HK-2 (cell line): Measurements from ENCODE around the gene NRXN3.
"Not testable (repeated sequence)": the region's sequence is repeated elsewhere in the genome, so short reads cannot be mapped to it uniquely, and the experiment has no call there.

Experiments
- DNase-seq: peaks from one replicate; pipeline ENCODE4 v3.0.0-alpha.2; 2018; ENCODE audit not compliant: unreplicated experiment

Gene NRXN3

GRCh38 chr14:78486081-78486480 lies 315.9 kb downstream of the NRXN3 start:
- no peak for DNase-seq

- no peak for DNase-seq
Observed at GRCh38 chr14:78486621-78487020, 316.4 kb downstream of the NRXN3 start.

GRCh38 chr14:78487573-78487972 lies 317.4 kb downstream of the NRXN3 start:
- DNase-seq, result not testable (repeated sequence)

GRCh38 chr14:78488938-78489337 lies 318.8 kb downstream of the NRXN3 start:
- DNase-seq, result no peak

GRCh38 chr14:78491048-78491447 lies 320.9 kb downstream of the NRXN3 start:
- DNase-seq, result no peak

GRCh38 chr14:78498062-78498595 lies 328.0 kb downstream of the NRXN3 start:
- no peak for DNase-seq

GRCh38 chr14:78501909-78502308 lies 331.7 kb downstream of the NRXN3 start:
- DNase-seq, result no peak

- DNase-seq, result no peak
Observed at GRCh38 chr14:78508023-78508422, 337.9 kb downstream of the NRXN3 start.

- no peak for DNase-seq
Observed at GRCh38 chr14:78509516-78509915, 339.3 kb downstream of the NRXN3 start.

- no peak for DNase-seq
Observed at GRCh38 chr14:78512021-78512420, 341.8 kb downstream of the NRXN3 start.

- peak; percentile 34 for DNase-seq
Observed at GRCh38 chr14:78519863-78520262, 349.7 kb downstream of the NRXN3 start.

- no peak for DNase-seq
Observed at GRCh38 chr14:78524196-78524595, 354.0 kb downstream of the NRXN3 start.

- DNase-seq, result no peak
Observed at GRCh38 chr14:78524766-78525165, 354.6 kb downstream of the NRXN3 start.

- peak; percentile 16 for DNase-seq
Observed at GRCh38 chr14:78530078-78530477, 359.9 kb downstream of the NRXN3 start.

- DNase-seq, result no peak
Observed at GRCh38 chr14:78534141-78534540, 364.0 kb downstream of the NRXN3 start.

GRCh38 chr14:78535041-78535440 lies 364.9 kb downstream of the NRXN3 start:
- DNase-seq, result no peak

- DNase-seq, result not testable (repeated sequence)
Observed at GRCh38 chr14:78541788-78542187, 371.6 kb downstream of the NRXN3 start.

GRCh38 chr14:78543433-78543832 lies 373.3 kb downstream of the NRXN3 start:
- no peak for DNase-seq

- no peak for DNase-seq
Observed at GRCh38 chr14:78561074-78561473, 390.9 kb downstream of the NRXN3 start.

- DNase-seq, result peak; percentile 77
Observed at GRCh38 chr14:78566026-78566858, 396.1 kb downstream of the NRXN3 start.

GRCh38 chr14:78566859-78567172 lies 396.6 kb downstream of the NRXN3 start:
- no peak for DNase-seq

GRCh38 chr14:78567343-78567742 lies 397.2 kb downstream of the NRXN3 start:
- DNase-seq, result no peak

GRCh38 chr14:78573736-78574135 lies 403.6 kb downstream of the NRXN3 start:
- not testable (repeated sequence) for DNase-seq
